Pancreas (tissue), 10 donors: ENCODE results near the gene FKBP1B. TPM values are rescaled to one million over a fixed set of nuclear protein-coding genes. Genes with fewer than 3 reads are reported as not detected.

Experiments
- ATAC-seq, 4 donors: fragments of 200-7000 bp; cut with Tn5 transposase; one replicate each; pipeline versions ENCODE4 v1.8.0 to v1.9.1; 2020; ENCODE audit warnings: mild to moderate bottlenecking in 4 of 4, moderate library complexity in 4 of 4
- DNase-seq, 6 donors: peaks; one replicate each; pipeline ENCODE4 v3.0.0-alpha.2; 2020
- FAIRE-seq: peaks from 2 replicates; lab custom pipeline; 2012; peaks lifted over from hg19 to GRCh38; lab: Jason Lieb, UNC
- H3K27ac ChIP-seq, 4 donors: fragments of 200-600 bp; sonication (generic); 1 replicate in 3 of 4; 2 replicates in 1 of 4; pipeline versions ENCODE4 v1.5.0 to v1.8.0; 2020
- H3K27me3 ChIP-seq, 4 donors: fragments of 200-600 bp; one replicate each; pipeline ENCODE4 v1.8.0; 2021
- H3K36me3 ChIP-seq, 3 donors: fragments of 200-600 bp; sonication (generic) in 1 of 3; one replicate each; pipeline versions ENCODE4 v1.5.0 to v1.8.0; 2020 to 2021
- H3K4me1 ChIP-seq, 3 donors: fragments of 200-600 bp; one replicate each; pipeline ENCODE4 v1.8.0; 2021
- H3K4me3 ChIP-seq, 4 donors: fragments of 200-600 bp; sonication (generic) in 2 of 4; one replicate each; pipeline versions ENCODE4 v1.5.0 to v1.8.0; 2020 to 2021
- H3K9me3 ChIP-seq, 4 donors: fragments of 200-600 bp; one replicate each; pipeline ENCODE4 v1.8.0; 2021
- CTCF ChIP-seq, 4 donors: fragments of 200-600 bp; sonication (generic) in 3 of 4; IDR thresholded peaks; one replicate each; pipeline versions ENCODE4 v1.5.0 to v1.8.0; 2021; ENCODE audit warnings: antibody characterized with exemption in 4 of 4
- WGBS, 2 donors: extraction: QIAGEN DNeasy Blood & Tissue Kit; methylation state at CpG; one replicate each; pipeline ENCODE4 v1.1.7; 2013; 5-methylcytosine and 5-hydroxymethylcytosine counted together
- intact Hi-C, 3 donors: fragments of 100-400 bp; cut with DNase I; formaldehyde crosslinking; loops; one replicate each; pipeline versions ENCODE4 v1.11.1 to v1.14.2; 2022
- polyA plus RNA-seq, 2 donors: library from polyadenylated mRNA; stranded (reverse); fragments of 200-250 nt; gene quantifications; one replicate each; pipeline ENCODE4 v1.2.3, GENCODE V29; 2013
- total RNA-seq, 6 donors: library from RNA; stranded (reverse); fragmentation: NEBNext Ultra II Directional in 4 of 6; extraction: Animal tissue kit (Norgen Biotek cat#: 25700) in 4 of 6; gene quantifications; one replicate each; pipeline versions ENCODE4 v1.2.1 to v1.2.4, GENCODE V29; 2021 to 2023
- donor health status: healthy with polysubstance abuse.
- donor health status: DM: no; HTN: no; CAD: no; lungs with moderate emphysema.
- donor health status: DM: no; HTN: no; CAD: no.
- donor health status: control.
- donor health status: control.
- donor health status: Bipolar disorder and iron deficiency.
- donor health status: DM: yes; HTN: yes; CAD: no.
- donor health status: DM: no; HTN: no; CAD: no.
- donor health status: DM: no; HTN: no; CAD: no.
- donor health status: DM: yes; HTN: yes; CAD: no.

The FKBP1B gene
- total and polyA plus RNA-seq, 8 donors: 2.6 to 25.6 (median 4.9) TPM

DNA sequence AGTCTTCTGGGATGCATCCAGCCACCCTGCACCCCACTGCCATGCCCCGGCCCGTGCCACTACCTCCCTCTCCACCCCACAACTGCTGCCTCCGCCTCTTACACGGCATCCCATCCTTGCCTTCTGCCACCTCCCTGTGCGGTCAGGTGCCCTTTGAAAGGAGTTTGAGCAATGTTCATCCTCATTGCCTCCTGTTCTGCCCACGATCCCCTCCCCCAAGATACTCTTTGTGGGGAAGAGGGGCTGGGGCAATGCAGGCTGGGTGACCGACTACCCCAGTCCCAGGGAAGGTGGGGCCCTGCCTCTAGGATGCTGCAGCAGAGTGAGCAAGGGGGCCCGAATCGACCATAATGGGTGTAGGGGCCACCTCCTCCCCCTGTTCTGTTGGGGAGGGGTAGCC, 31.3 kb upstream of the FKBP1B start:
- no peaks in the 10 kb centered on the region for H3K4me1 ChIP-seq
- no peak overlapping the region for H3K27ac ChIP-seq
- TF ChIP-seq CTCF (IDR thresholded peaks at IDR 0.05): no peak
- H3K9me3 ChIP-seq: no peaks in the 10 kb centered on the region
- ATAC-seq (no peak), DNase-seq (no peak), FAIRE-seq (no peak)
- no peaks in the 10 kb centered on the region for H3K36me3 ChIP-seq
- WGBS, 2 donors: 74 to 88% methylated on average over 9 of the region's 9 CpGs
- H3K4me3 ChIP-seq: no peak overlapping the region
- intact Hi-C loops: no loop called here
- H3K27me3 ChIP-seq: no peaks in the 10 kb centered on the region

DNA sequence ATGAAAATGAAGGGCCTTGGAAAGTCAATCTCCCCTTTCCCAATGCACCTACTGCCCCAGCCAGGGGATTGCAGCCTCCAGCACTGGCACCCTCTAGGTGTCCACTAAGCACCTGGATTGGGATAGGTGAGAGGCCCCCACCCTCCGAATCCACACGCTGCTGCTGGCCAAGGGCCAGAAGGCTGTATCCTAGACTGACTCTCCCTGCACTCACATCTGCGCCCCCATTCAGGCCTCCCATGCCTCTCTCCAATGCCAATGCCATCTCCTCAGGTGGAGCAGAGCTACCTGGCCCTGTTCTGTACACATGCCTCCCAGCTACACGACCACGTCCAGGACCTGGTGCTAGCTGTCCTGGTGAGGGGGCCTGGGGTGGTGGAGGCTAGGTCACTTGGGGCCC, 29.8 kb upstream of the FKBP1B start:
- ATAC-seq: no peak
- intact Hi-C loops: no loop called here
- TF ChIP-seq CTCF (IDR thresholded peaks at IDR 0.05): no peak
- Histone ChIP-seq H3K4me1 (no peaks in the 10 kb centered on the region), H3K9me3 (no peaks in the 10 kb centered on the region), H3K36me3 (no peaks in the 10 kb centered on the region), H3K4me3 (no peak overlapping the region), H3K27ac (no peak overlapping the region), H3K27me3 (no peaks in the 10 kb centered on the region)
- peak in 1 of 6 donors; percentile 52 for DNase-seq
- FAIRE-seq: no peak
- 68 to 71% methylated on average over 5 of the region's 5 CpGs for WGBS, 2 donors

DNA sequence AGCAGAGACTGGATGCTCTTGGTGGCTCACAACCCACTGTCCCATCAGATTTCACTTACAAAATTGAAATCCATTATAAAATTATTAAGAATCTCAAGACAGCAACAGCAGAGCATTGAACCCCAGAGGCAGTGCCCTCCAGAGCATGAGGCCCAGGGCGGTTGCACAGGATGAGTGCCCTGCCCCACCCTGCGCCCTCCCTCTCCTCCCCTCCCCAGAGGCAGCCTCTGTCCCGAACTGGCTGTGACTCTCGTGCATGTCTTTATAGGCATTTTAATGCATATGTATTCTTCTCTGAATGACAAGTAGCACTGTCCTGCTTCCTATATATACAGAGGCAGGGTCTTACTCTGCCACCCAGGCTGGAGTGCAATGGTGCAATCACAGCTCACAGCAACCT, 29.3 kb upstream of the FKBP1B start:
- intact Hi-C loops: no loop called here

GRCh38 chr2:24021122-24021998, 28.2 kb upstream of the FKBP1B start:
- H3K9me3 ChIP-seq: no peaks in the 10 kb centered on the region
- FAIRE-seq: no peak
- DNase-seq: peak in 1 of 6 donors; percentile 54
- ATAC-seq: peak in 3 of 4 donors; percentile 64 to 80 (median 66)
- intact Hi-C loops: no loop called here
- H3K36me3 ChIP-seq: no peaks in the 10 kb centered on the region
- no peaks in the 10 kb centered on the region for H3K4me1 ChIP-seq
- WGBS, 2 donors: 66 to 71% methylated on average over 19 of the region's 19 CpGs
- H3K27me3 ChIP-seq: no peaks in the 10 kb centered on the region
- TF ChIP-seq CTCF (IDR thresholded peaks at IDR 0.05): no peak
- no peak overlapping the region for H3K4me3 ChIP-seq
- no peak overlapping the region for H3K27ac ChIP-seq

More for the DNA sequence above, 29.3 kb upstream of the FKBP1B start:
- Histone ChIP-seq H3K9me3 (no peaks in the 10 kb centered on the region), H3K36me3 (no peaks in the 10 kb centered on the region), H3K27me3 (no peaks in the 10 kb centered on the region), H3K4me1 (no peaks in the 10 kb centered on the region), H3K27ac (no peak overlapping the region), H3K4me3 (no peak overlapping the region)
- FAIRE-seq: no peak
- TF ChIP-seq CTCF (IDR thresholded peaks at IDR 0.05): no peak
- WGBS, 2 donors: 81% methylated on average over 4 of the region's 4 CpGs
- no peak for DNase-seq
- no peak for ATAC-seq
